Right ventricle myocardium inferior (tissue), 1 donor: ENCODE data around the gene AP2S1. TPM values are rescaled to one million over a fixed set of nuclear protein-coding genes. Genes with fewer than 3 reads are reported as not detected.
"Not testable (repeated sequence)": the region's sequence is repeated elsewhere in the genome, so short reads cannot be mapped to it uniquely, and the experiment has no call there.

Experiments used
- ATAC-seq: fragments of 200-7000 bp; cut with Tn5 transposase; one replicate; pipeline ENCODE4 v1.9.1; 2020; ENCODE audit warnings: mild to moderate bottlenecking, moderate library complexity
- DNase-seq: peaks from one replicate; pipeline ENCODE4 v3.0.0; 2021; ENCODE audit errors: missing footprints
- intact Hi-C: fragments of 100-400 bp; cut with DNase I; formaldehyde crosslinking; loops from one replicate; pipeline ENCODE4 v1.11.0; 2022
- long read RNA-seq: library from polyadenylated mRNA; unstranded; transcript quantifications from one replicate; pipeline ENCODE4 v2.0.0, GENCODE V29; 2021
- total RNA-seq: library from RNA; stranded (reverse); fragmentation: NEBNext Ultra II Directional; extraction: Animal tissue kit (Norgen Biotek cat#: 25700); gene quantifications from one replicate; pipeline ENCODE4 v1.2.1, GENCODE V29; 2021
- donor health status: DM: no; HTN: yes; CAD: no; lungs with severe emphysema.

Gene AP2S1
- 94.7 TPM for total RNA-seq
- long read RNA-seq, transcript AP2S1-201 (5 exons, 935 nt): major isoform, 61 of 65 reads
- long read RNA-seq, partial matches to known transcripts: 0 of 65 reads
- long read RNA-seq, other reads (novel, unspliced or antisense): 0 of 65 reads

DNA sequence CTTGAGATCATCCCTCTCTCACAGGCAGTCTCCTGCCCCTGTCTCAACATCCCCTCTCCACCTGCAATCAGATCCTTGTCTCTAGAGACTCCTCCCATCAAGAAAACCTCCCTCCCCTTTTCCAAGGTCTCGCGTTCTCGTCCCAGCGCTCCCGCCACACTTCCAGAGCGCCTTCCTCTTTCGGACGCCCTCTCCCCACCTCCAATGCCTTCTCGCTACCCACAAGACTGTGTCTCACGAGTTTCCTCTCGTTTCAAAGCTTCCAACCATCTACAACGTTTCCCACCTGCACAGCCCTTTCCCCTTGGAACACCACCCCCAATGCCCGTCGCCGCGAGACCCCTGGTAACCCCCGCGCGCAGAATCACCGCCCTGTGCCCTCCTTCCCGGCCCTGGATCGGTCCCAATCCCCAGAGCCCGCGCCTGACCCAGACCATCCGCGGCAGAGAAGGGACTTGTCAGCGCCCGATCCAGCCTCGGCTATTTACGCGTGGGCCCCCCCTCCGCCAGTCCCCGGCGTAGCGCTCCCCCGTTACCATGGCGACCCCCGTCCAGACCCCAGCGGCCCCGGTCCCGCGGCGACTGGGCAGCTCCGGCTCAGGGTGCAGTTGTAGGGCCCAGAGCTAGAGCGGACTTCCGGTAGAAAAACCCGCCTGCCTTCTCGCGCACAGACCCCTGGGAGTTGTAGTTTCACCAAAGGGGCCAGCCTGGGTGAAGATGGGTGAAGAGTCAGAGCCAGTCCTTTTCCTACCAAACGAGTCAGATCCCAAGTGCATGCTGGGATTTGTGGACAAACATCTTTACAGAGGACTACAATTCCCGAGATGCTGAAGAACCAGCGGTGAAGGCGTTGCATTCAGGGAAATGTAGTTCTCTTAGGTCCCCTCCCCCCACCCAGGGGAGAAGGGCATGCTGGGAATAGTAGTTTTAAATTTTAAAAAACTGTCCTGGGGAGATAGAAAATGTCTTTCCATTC, at the start of gene AP2S1:
Gene AP2S1, minus strand, starts transcription at position 619 of the 976 bp plus-strand sequence. Its CDS starts 80 bp downstream, at position 539.
- intact Hi-C loops: no loop called here
- ATAC-seq (peak; percentile 95), DNase-seq (peak; percentile 94)

DNA sequence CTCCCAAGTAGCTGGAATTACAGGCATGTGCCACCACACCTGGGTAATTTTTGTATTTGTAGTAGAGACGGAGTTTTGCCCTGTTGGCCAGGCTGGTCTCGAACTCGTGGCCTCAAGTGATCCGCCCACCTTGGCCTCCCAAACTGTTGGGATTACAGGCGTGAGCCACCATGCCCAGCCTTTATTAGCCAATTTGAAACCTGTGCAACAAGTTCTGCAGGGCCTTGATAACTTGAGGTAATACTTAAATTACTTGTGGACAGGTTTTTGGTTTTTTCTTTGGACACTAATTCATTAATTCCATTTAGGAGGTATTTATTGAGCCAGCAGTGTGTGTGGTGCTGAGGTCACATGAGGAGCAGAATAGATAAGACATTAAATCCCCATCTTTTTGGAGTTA, 49.7 kb upstream of the AP2S1 start:
- intact Hi-C loops: no loop called here
- ATAC-seq (no peak), DNase-seq (no peak)

DNA sequence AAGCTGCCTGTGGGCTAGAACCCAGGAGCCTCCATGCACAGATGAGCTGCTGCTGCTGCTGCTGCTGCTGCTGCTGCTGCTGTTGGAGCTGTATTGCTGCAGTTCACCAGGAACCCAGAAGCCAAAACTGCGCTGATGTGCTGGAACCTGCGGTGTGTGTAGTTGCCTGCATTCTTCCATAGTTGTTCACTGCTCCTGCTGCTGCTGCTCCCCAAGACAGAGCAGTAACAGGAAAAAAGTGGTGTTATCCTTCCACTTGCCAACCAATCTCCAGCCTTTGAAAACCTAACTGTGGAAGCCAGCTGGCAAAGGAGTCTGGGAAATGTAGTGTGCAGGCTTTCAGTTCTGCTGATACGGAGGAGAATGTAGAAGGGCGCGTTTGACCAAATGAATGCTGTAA, 48.1 kb upstream of the AP2S1 start:
- DNase-seq: no peak
- intact Hi-C loops: no loop called here
- peak; percentile 32 for ATAC-seq

DNA sequence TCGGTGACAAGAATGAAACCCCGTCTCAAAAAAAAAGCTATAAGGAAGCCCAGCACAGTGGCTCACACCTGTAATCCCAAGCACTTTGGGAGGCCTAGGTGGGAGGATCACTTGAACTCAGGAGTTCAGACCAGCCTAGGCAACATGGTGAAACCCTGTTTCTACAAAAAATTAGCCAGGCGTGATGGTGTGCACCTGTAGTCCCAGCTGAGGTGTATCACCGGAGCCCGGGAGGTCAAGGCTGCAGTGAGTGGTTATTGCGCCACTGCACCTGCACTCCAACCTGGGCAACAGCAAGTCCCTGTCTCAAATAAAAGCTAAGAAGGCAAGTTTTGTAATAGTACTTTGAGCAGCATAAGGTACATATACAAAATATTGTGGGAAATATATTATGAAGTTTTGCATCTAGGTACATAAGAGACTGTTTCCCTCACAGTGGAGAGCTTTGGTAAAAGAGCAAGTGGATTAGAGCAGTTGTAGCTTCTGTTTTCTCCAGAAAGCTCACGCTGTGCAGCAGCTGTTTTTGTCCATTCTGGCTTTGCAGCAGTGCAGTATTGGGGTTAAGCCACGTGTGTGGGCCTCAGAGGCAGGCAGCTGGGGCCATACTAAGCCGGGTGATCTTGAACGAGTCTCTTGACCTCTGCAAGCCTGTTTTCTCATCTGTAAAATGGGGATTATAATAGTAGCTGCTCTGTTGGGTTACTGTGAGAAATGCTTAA, 45.6 kb upstream of the AP2S1 start:
- ATAC-seq (no peak), DNase-seq (no peak)
- intact Hi-C loops: no loop called here

DNA sequence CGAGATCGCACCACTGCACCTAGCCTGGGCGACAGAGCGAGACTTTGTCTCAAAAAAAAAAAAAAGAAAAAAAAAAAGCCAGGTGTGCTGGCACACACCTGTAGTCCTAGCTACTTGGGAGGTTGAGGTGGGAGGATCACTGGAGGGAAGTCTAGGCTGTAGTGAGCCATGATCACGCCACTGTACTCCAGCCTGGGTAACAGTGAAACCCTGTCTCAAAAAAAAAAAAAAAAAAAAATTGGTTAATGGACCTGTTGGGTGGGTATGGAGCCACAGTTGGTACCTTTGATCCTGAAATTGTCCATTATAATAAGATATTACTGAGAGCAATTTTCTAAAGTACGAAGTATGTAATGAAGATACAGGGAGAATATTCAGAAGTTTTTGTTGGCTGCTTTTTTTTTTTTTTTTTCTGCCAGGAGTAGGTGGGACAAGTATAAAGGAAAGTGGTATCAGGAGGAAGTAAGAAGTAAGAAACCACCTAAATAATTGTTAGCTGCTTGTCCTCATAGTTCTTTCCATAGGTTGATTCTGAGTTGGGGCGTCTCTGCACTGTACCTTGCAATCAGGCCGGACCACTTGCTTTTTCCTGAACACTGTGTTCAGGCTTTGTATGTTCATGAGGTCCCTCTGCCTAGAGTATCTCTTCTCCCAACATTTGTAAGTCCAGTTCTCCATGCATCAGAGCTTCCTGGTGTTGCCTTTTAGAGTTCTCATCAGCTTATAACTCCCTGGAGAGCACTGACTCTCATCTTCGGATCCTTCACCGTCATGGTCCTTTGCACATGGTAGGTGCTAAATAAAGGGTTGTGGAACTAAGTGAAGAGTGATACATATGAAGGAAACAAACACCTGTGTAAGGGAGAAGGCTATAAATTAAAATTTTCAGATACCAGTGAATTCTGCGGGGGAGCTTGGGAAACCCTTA, 41.9 kb upstream of the AP2S1 start:
- DNase-seq: no peak
- intact Hi-C loops: no loop called here
- no peak for ATAC-seq

DNA sequence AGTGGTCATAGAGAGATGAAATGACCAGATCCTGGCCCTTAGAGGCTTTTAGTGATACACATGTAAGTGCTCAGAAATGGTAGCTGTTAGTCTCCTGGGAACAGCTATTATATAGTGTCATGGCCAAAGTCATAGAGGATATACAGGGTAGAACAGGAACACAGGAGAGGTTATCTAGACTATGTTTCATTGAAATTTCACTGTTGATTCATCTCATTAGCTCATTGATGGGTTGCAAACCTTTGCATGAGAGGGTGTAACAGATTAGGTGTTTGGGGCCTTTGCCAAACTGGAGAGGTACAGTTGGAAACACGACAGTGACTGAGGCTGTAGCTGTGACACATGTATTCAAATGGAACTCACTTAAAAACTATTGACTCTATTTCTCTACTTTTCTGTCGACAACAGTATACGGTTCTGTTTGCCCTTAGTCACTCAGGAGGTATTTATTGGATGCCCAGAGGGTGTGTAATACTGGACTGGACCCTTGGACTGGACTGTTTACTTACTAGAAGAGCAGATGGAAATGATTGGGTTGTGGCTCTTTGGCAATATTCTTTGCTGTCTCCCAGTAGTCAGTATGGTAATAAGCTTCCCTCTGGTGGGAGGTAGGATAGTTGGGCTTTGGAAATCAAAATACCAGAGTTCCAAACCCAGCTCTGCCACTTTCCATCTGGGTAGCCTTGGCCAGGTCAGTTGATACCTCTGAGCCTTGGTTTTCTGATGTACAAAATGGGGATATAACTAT, 40.0 kb upstream of the AP2S1 start:
- intact Hi-C loops: no loop called here
- DNase-seq: no peak

DNA sequence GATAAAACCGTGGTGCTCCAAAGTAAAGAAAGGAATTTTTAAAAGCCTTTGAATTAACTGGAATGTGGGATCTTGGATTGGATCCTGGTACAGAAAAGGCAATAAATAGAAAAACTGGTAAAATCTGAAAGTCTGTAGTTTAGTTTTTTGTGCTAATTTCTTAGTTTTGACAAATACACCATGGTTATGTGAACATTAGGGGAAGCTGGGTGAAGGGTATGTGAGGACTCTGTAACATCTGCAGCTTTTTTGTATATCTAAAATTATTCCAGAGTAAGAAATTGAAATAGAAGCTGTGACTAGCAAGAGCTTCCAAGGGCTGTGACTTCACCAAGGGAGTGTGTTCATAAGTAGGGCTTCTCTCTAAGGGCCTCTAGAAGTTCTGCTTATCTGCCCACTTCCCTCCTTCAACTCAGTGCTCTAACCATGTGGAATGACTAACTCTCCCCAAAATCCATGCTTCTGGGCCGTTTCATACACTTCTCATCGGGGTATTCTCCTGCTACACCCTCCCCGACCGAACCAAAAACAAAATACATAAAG, 36.7 kb upstream of the AP2S1 start:
- DNase-seq: no peak
- no peak for ATAC-seq

More for the DNA sequence above, 40.0 kb upstream of the AP2S1 start:
- peak; percentile 28 for ATAC-seq

DNA sequence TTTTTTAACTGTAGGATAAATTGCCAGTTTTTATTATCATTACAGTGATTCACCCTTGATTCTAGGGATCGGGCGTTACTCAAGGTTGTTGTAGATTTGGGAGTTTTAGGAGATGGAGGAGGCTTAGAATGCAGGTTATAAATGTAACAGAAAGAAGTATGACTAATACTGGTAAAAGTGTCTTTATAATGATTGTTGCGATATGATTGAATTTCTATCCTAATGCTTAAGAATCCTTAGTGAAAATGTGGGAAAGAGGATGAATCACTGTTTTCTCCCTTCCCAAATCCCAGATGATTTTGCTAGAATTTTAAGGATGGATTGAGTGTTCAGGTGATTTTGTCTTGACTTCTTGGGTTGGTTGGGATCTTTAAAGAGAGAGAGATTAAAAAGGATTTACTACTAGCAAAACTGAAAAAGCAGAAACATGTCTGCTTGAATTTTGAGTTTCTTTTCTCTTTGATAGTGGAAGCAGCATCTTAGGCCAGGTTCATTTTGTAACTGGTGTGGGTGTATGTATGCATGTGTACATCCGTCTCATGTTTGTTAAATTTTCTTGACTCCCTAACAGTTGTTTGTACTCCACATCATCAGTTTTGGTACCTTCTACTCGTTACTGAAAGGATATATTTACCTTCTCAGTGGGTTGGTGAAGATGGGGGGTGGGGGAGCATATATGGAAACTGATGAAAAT, 36.0 kb upstream of the AP2S1 start:
- intact Hi-C loops: no loop called here
- DNase-seq (no peak), ATAC-seq (no peak)

More for the DNA sequence above, 36.7 kb upstream of the AP2S1 start:
- intact Hi-C loops: no loop called here

DNA sequence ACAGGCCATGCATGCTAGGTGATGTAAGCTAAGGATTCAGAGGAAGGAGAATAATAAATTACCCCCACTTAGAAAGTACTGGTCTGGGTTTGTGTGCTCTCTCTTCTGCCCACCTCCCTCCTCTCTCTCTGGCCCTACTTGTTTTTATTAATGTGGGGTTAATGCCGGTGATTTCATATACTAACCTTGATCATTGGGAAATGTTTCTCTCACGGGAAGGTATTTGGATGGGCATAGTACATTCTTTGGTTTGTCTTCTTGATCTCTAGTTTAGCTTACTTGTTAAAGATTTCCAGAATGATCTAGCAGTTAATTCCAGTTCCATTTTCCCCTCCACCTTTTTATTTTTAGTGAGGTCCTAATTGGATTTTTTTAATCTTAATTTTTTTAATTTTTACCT, 34.8 kb upstream of the AP2S1 start:
- ATAC-seq (no peak), DNase-seq (no peak)
- intact Hi-C loops: no loop called here

DNA sequence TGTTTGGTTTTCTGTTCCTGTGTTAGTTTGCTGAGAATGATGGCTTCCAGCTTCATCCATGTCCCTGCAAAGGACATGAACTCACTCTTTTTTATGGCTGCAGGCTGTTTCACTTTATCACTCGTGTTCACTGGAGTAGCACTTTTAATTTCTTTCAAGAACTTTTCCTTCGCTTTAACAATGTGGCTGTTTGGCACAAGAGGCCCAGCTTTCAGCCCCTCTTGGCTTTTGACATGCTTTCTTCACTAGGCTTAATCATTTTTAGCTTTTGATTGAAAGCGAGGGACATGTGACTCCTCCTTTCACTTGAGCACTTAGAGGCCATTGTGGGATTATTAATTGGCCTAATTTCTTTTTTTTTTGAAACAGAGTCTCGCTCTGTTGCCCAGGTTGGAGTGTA, 32.1 kb upstream of the AP2S1 start:
- intact Hi-C loops, ATAC-seq, DNase-seq: not testable (repeated sequence)

DNA sequence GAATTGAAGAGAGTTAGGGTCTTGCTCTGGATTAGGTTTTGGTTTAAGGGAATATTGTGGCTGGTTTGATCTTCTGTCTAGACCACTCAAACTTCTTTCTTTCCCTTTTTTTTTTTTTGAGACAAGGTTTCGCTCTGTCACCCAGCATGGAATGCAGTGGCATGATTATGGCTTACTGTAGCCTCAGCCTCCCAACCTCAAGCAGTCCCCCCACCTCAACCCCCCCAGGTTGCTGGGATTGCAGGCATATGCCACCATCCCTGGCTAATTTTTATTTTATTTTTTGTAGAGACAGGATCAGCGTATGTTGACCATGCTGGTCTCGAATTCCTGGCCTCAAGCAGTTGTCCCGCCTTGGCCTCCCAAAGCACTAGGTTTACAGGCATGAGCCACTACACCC, 31.4 kb upstream of the AP2S1 start:
- DNase-seq (no peak), ATAC-seq (no peak)
- intact Hi-C loops: no loop called here

DNA sequence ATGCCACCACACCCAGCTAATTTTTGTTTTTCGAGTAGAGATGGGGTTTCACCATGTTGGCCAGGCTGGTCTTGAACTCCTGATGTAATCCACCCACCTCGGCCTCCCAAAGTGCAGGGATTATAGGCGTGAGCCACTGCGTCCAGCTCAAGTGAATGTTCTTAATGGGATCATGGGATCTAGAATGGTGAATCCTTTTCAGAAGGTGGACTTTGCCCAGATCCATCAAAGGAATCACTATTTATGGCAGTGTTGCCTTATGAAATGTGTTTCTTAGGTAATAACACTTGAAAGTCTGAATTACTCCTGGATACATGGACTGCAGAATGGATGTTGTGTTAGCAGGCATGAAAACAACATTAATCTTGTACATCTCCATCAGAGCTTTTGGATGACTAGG, 30.4 kb upstream of the AP2S1 start:
- ATAC-seq (no peak), DNase-seq (no peak)
- intact Hi-C loops: no loop called here

DNA sequence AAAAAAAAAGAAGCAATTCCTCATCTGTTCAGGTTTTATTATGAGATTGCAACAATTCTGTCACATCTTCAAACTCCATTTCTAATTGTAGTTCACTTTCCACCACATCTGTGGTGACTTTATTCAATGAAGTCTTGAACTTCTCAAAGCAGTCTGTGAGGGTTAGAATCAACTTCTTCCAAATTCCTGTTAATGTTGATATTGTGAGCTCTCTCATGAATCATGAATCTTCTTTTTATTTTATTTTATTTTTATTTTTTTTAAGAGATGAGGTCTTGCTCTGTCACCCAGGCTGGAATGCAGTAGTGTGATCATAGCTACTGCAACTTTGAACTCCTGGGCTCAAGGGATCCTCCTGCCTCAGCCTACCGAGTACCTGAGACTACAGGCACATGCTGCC, 29.8 kb upstream of the AP2S1 start:
- DNase-seq (no peak), ATAC-seq (no peak)
- intact Hi-C loops: no loop called here

DNA sequence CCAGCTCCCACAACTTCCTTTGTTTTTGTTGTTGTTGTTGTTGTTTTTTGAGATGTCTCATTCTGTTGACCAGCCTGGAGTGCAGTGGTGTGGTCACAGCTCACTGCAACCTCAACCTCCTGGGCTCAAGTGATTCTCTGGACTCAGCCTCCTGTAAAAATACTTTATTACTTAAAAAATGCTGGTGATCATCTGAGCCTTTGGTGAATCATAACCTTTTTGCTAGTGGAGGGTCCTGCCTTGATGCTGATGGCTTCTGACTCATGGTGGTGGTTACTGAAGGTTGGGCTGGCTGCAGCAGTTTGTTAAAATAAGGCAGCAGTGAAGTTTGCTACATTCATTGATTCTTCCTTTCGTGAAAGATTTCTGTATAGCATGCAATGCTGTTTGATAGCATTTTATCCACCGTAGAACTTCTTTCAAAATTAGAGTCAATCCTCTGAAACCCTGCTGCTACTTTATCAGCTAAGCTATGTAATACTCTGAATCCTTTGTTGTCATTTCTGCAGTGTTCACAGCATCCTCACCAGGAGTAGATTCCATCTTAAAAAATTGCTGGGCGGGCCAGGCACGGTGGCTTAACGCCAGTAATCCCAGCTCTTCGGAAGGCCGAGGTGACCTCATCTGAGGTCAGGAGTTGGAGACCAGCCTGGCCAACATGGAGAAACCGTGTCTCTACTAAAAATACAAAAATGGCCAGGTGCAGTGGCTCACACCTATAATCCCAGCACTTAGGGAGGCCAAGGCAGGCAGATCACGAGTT, 28.1 kb upstream of the AP2S1 start:
- no peak for DNase-seq
- intact Hi-C loops: no loop called here
- peak; percentile 60 for ATAC-seq

DNA sequence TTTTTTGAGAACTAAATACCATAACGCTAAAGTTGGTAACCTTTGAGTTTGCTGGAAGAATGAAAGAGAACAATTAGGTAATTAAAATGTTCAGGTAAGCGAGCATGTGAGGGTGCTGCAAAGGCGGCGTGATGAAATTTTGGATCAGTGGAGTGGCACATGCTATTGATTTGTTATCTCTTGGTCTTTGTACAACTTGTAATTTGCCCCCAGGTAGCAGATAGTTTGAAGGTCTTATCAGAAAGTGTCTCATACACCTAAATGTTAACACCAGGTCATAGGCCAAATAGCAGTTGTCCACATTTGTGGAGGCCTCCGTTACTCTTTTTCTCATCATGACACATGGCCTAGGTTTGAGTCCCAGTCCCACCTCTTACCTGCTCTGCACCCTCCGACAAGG, 25.0 kb upstream of the AP2S1 start:
- intact Hi-C loops: no loop called here
- no peak for ATAC-seq
- DNase-seq: no peak

DNA sequence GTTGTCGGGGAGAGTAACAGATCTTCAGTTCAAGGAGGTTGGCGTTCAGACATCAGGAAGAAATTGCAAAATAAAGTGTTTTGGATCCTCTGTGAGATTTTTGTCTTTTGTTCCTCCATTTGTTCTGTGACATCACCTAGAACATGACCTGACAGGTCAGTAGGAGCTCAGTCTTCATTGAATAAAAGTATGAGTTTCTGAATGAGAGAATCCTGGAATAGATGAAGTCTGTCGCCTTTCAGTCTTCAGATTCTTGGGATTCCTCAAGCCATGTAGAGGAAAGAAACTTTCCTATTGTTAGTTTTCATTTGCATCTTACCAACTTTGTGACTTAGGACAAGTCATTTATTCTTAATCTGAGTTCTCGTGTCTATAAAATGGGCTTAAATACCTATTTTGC, 24.6 kb upstream of the AP2S1 start:
- DNase-seq (no peak), ATAC-seq (no peak)
- intact Hi-C loops: no loop called here

DNA sequence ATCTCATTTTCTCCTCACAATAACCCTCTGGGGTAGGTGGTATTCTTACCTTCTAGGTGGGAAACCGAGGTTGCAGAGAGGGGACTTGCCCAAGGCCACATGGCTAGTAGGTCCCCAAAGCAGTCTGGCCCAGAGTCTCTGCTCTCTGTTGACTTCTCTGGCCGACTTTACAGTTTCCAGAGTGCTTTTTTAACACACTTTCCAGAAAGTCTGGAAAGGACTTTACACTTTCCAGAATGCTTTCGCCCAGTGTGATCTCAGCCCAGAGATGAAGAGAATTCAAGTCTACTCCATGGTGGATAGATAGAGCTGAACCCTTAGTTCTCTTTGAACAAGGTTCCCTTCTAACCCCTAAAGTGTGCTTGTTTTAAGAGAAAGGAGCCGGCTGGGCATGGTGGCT, 22.3 kb upstream of the AP2S1 start:
- intact Hi-C loops: no loop called here
- ATAC-seq (no peak), DNase-seq (no peak)
